Transverse colon (tissue), 3 donors: ENCODE measurements around the gene KCTD16.

Source experiments
- CTCF ChIP-seq, 5 experiments: fragments of 200-600 bp in 3 of 5; fragments of 450-650 bp in 2 of 5; sonication (generic) in 3 of 5; IDR thresholded peaks; 1 replicate in 2 of 5; 2 replicates in 3 of 5; pipeline ENCODE4 v1.5.1; 2016 to 2017; ENCODE audit warnings: antibody characterized with exemption in 5 of 5, inconsistent platforms in 3 of 5, mild to moderate bottlenecking in 2 of 5, moderate library complexity in 1 of 5
- POLR2A ChIP-seq: fragments of 450-650 bp; IDR thresholded peaks from one replicate; pipeline ENCODE4 v1.6.1; 2016; ENCODE audit warnings: antibody characterized with exemption, mild to moderate bottlenecking, moderate library complexity

DNA sequence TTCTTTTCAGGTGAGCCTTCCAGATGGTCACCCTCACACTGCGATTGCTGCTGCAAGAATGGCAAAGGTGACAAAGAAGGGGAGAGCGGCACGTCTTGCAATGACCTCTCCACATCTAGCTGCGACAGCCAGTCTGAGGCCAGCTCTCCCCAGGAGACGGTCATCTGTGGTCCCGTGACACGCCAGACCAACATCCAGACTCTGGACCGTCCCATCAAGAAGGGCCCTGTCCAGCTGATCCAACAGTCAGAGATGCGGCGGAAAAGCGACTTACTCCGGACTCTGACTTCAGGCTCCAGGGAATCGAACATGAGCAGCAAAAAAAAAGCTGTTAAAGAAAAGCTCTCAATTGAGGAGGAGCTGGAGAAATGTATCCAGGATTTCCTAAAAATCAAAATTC, 303.0 kb downstream of the KCTD16 start:
- TF ChIP-seq CTCF (IDR thresholded peaks at IDR 0.05) (no peak), POLR2A (no peak)
